HepG2 (cell line): ENCODE data around the gene DDRGK1. TPM values are rescaled to one million over a fixed set of nuclear protein-coding genes. Genes with fewer than 3 reads are reported as not detected.

Experiments
- CREB3 ChIP-seq: sonication (generic); formaldehyde crosslinking; IDR thresholded peaks from 2 replicates; pipeline ENCODE4 v1.5.0; 2020; ENCODE audit warnings: missing genetic modification reagents
- HMG20A ChIP-seq: IDR thresholded peaks from 2 replicates; pipeline ENCODE4 v1.6.1; 2016; ENCODE audit warnings: borderline replicate concordance
- MED1 ChIP-seq: sonication (generic); formaldehyde crosslinking; IDR thresholded peaks from 2 replicates; pipeline ENCODE4 v1.4.0; 2020; ENCODE audit warnings: missing genetic modification reagents
- MEIS2 ChIP-seq: sonication (generic); formaldehyde crosslinking; IDR thresholded peaks from 2 replicates; pipeline ENCODE4 v1.9.0; 2021; ENCODE audit warnings: mild to moderate bottlenecking, missing genetic modification reagents
- MZF1 ChIP-seq: sonication (generic); formaldehyde crosslinking; IDR thresholded peaks from 2 replicates; pipeline ENCODE4 v1.8.1; 2023; ENCODE audit warnings: mild to moderate bottlenecking, missing genetic modification reagents, borderline replicate concordance
- NR2F6 ChIP-seq, 2 experiments: IDR thresholded peaks; 2 replicates each; pipeline ENCODE4 v1.6.1; 2016; ENCODE audit warnings: antibody characterized with exemption in 1 of 2, mild to moderate bottlenecking in 1 of 2
- PAX8 ChIP-seq: sonication (generic); formaldehyde crosslinking; IDR thresholded peaks from 2 replicates; pipeline ENCODE4 v1.8.0; 2022; ENCODE audit warnings: mild to moderate bottlenecking, missing genetic modification reagents, borderline replicate concordance
- PPARG ChIP-seq: conservative IDR thresholded peaks from 2 replicates; pipeline ENCODE4 v1.6.1; 2016; ENCODE audit warnings: missing biosample characterization, missing genetic modification reagents
- RXRB ChIP-seq: IDR thresholded peaks from 2 replicates; pipeline ENCODE4 v1.6.1; 2016; ENCODE audit warnings: borderline replicate concordance, missing genetic modification reagents, missing compliant biosample characterization
- SAP130 ChIP-seq: IDR thresholded peaks from 2 replicates; pipeline ENCODE4 v1.6.1; 2016; ENCODE audit warnings: low read depth
- ZMYM3 ChIP-seq: sonication (generic); formaldehyde crosslinking; IDR thresholded peaks from 2 replicates; pipeline ENCODE4 v1.5.1; 2020; ENCODE audit warnings: mild to moderate bottlenecking, missing genetic modification reagents
- ZNF292 ChIP-seq: sonication (generic); formaldehyde crosslinking; IDR thresholded peaks from 2 replicates; pipeline ENCODE4 v1.8.1; 2022; ENCODE audit warnings: mild to moderate bottlenecking, low read depth, missing genetic modification reagents, borderline replicate concordance
- ZNF33A ChIP-seq: sonication (generic); formaldehyde crosslinking; IDR thresholded peaks from 2 replicates; pipeline ENCODE4 v1.5.1; 2020; ENCODE audit warnings: missing genetic modification reagents, mild to moderate bottlenecking, moderate library complexity, borderline replicate concordance
- ZNF546 ChIP-seq: sonication (generic); formaldehyde crosslinking; conservative IDR thresholded peaks from 2 replicates; pipeline ENCODE4 v1.8.1; 2023; ENCODE audit warnings: mild to moderate bottlenecking, missing genetic modification reagents
- ZNF564 ChIP-seq: sonication (generic); formaldehyde crosslinking; IDR thresholded peaks from 2 replicates; pipeline ENCODE4 v1.8.1; 2023; ENCODE audit warnings: mild to moderate bottlenecking, missing genetic modification reagents
- ZNF609 ChIP-seq: sonication (generic); formaldehyde crosslinking; IDR thresholded peaks from 2 replicates; pipeline ENCODE4 v1.4.0; 2020; ENCODE audit warnings: mild to moderate bottlenecking, missing genetic modification reagents, borderline replicate concordance
- ZNF652 ChIP-seq: IDR thresholded peaks from 2 replicates; pipeline ENCODE4 v1.6.1; 2016; ENCODE audit warnings: low read depth, borderline replicate concordance
- ZNF777 ChIP-seq: sonication (generic); formaldehyde crosslinking; IDR thresholded peaks from 2 replicates; pipeline ENCODE4 v1.4.0; 2020; ENCODE audit warnings: missing genetic modification reagents
- ZNF782 ChIP-seq: sonication (generic); formaldehyde crosslinking; IDR thresholded peaks from 2 replicates; pipeline ENCODE4 v1.4.0; 2020; ENCODE audit warnings: missing genetic modification reagents, mild to moderate bottlenecking, borderline replicate concordance
- ZUFSP ChIP-seq: sonication (generic); formaldehyde crosslinking; IDR thresholded peaks from 2 replicates; pipeline ENCODE4 v1.9.0; 2021; ENCODE audit warnings: missing genetic modification reagents, mild to moderate bottlenecking, borderline replicate concordance
- polyA plus RNA-seq, 8 experiments: library from polyadenylated mRNA; depleted of rRNA in 3 of 8; stranded (reverse) in 7 of 8; unstranded in 1 of 8; fragments of >200 nt; fragmentation: Illumina TruSeq in 4 of 8; extraction: Trizol in 4 of 8; gene quantifications; 2 replicates each; pipeline versions ENCODE4 v1.2.1 to v1.2.3, GENCODE V29; 2011 to 2016; ENCODE audit warnings: low read depth in 4 of 8, missing spikeins in 1 of 8, mixed read lengths in 1 of 8; ENCODE audit not compliant: insufficient read depth in 1 of 8
- total RNA-seq, 5 experiments: library from RNA; depleted of rRNA; stranded (reverse); fragments of >200 nt; fragmentation: Illumina TruSeq; extraction: Trizol; gene quantifications; 2 replicates each; pipeline ENCODE4 v1.2.3, GENCODE V29; 2016; ENCODE audit warnings: low read depth in 1 of 5
- TF ChIP-seq, protein P1 (sequence below): sonication (generic); formaldehyde crosslinking; IDR thresholded peaks from 2 replicates; pipeline ENCODE4 v1.4.0; 2020; ENCODE audit warnings: low read depth, mild to moderate bottlenecking, missing genetic modification reagents

DDRGK1 gene
- total and polyA plus RNA-seq, 2 of the 13 experiments (the other 11 are each of a cell fraction or from before 2014, with no cell fraction given), result 96.7 to 149 TPM

GRCh38 chr20:3171391-3172125, 32.9 kb downstream of the DDRGK1 start (continued):
- TF ChIP-seq ZNF609, result peak; percentile 27; the same call in 1 of the 2 replicates
- TF ChIP-seq CREB3 (CRISPR knock-in tag), result no peak
- 0 out of 2 replicates have a peak, but pooled peaks have one; percentile 5 for TF ChIP-seq MED1
- TF ChIP-seq ZNF777 (CRISPR knock-in tag), result peak; percentile 29; the same call in 1 of the 2 replicates
- no peak for TF ChIP-seq ZNF546 (CRISPR knock-in tag)
- no peak for TF ChIP-seq NR2F6 (IDR thresholded peaks at IDR 0.05)
- TF ChIP-seq NR2F6 (CRISPR knock-in tag; IDR thresholded peaks at IDR 0.05), result peak; percentile 46; the same call in 1 of the 2 replicates
- no peak for TF ChIP-seq ZNF564 (CRISPR knock-in tag)
- TF ChIP-seq MEIS2 (CRISPR knock-in tag), result 0 out of 2 replicates have a peak, but pooled peaks have one; percentile 17
- TF ChIP-seq PAX8 (CRISPR knock-in tag), result 0 out of 2 replicates have a peak, but pooled peaks have one; percentile 65
- TF ChIP-seq, protein P1, sequence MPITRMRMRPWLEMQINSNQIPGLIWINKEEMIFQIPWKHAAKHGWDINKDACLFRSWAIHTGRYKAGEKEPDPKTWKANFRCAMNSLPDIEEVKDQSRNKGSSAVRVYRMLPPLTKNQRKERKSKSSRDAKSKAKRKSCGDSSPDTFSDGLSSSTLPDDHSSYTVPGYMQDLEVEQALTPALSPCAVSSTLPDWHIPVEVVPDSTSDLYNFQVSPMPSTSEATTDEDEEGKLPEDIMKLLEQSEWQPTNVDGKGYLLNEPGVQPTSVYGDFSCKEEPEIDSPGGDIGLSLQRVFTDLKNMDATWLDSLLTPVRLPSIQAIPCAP (CRISPR knock-in tag), result peak; percentile 38; the same call in 1 of the 2 replicates
- 0 out of 2 replicates have a peak, but pooled peaks have one; percentile 43 for TF ChIP-seq ZUFSP (CRISPR knock-in tag)
- peak; percentile 54; the same call in 1 of the 2 replicates for TF ChIP-seq RXRB (CRISPR knock-in tag)
- 0 out of 2 replicates have a peak, but pooled peaks have one; percentile 28 for TF ChIP-seq SAP130 (CRISPR knock-in tag)
- 0 out of 2 replicates have a peak, but pooled peaks have one; percentile 38 for TF ChIP-seq ZNF782 (CRISPR knock-in tag)
- TF ChIP-seq ZNF33A, result no peak
- TF ChIP-seq MZF1 (CRISPR knock-in tag), result 0 out of 2 replicates have a peak, but pooled peaks have one; percentile 41
- 0 out of 2 replicates have a peak, but pooled peaks have one; percentile 21 for TF ChIP-seq ZNF292 (CRISPR knock-in tag)
- peak; percentile 79 for TF ChIP-seq ZMYM3 (CRISPR knock-in tag)
- peak; percentile 65; the same call in 1 of the 2 replicates for TF ChIP-seq PPARG (CRISPR knock-in tag)
- no peak for TF ChIP-seq HMG20A (CRISPR knock-in tag)
- TF ChIP-seq ZNF652 (CRISPR knock-in tag), result peak; percentile 77
